Right atrium auricular region (tissue), 2 donors: ENCODE measurements around the gene UGCG. TPM values are rescaled to one million over a fixed set of nuclear protein-coding genes. Genes with fewer than 3 reads are reported as not detected.
"Not testable (repeated sequence)": the region's sequence is repeated elsewhere in the genome, so short reads cannot be mapped to it uniquely, and the experiment has no call there.

Experiments
- DNase-seq: peaks from one replicate; pipeline ENCODE4 v3.0.0-alpha.2; 2019; ENCODE audit warnings: low spot score
- H3K27ac ChIP-seq, 2 donors: fragments of 200-600 bp; sonication (generic); 1 replicate in 1 of 2; 2 replicates in 1 of 2; pipeline ENCODE4 v1.5.1; 2016 to 2019
- H3K27me3 ChIP-seq, 2 donors: fragments of 200-600 bp; sonication (generic); one replicate each; pipeline versions ENCODE4 v1.5.1 to v1.6.0; 2017 to 2019
- H3K36me3 ChIP-seq: fragments of 200-600 bp; sonication (generic); one replicate; pipeline ENCODE4 v1.5.1; 2016
- H3K4me1 ChIP-seq, 2 donors: fragments of 200-600 bp; sonication (generic); one replicate each; pipeline versions ENCODE4 v1.5.1 to v1.6.0; 2017 to 2019
- H3K4me3 ChIP-seq, 2 donors: fragments of 200-600 bp; sonication (generic); 1 replicate in 1 of 2; 2 replicates in 1 of 2; pipeline ENCODE4 v1.5.1; 2017 to 2019; ENCODE audit warnings: mild to moderate bottlenecking in 1 of 2, moderate library complexity in 1 of 2
- H3K9me3 ChIP-seq, 2 donors: fragments of 200-600 bp; sonication (generic); one replicate each; pipeline ENCODE4 v1.5.1; 2019
- CTCF ChIP-seq, 2 donors: fragments of 200-600 bp; sonication (generic); IDR thresholded peaks; one replicate each; pipeline ENCODE4 v1.5.1; 2019; ENCODE audit warnings: antibody characterized with exemption in 2 of 2
- total RNA-seq, 2 donors: library from RNA; depleted of rRNA; stranded (reverse); fragments of >200 nt; gene quantifications; one replicate each; pipeline ENCODE4 v1.1.0, GENCODE V29; 2016

UGCG gene
- total RNA-seq, 2 donors from 2014 or later, result 10.3 to 10.8 TPM

GRCh38 chr9:111870774-111871498, 25.7 kb upstream of the UGCG start:
- Histone ChIP-seq H3K36me3 (no peaks in the 10 kb centered on the region), H3K9me3 (no peaks in the 10 kb centered on the region), H3K4me1 (no peaks in the 10 kb centered on the region), H3K27me3 (no peaks in the 10 kb centered on the region), H3K27ac (no peak overlapping the region), H3K4me3 (no peak overlapping the region)
- no peak for DNase-seq
- TF ChIP-seq CTCF (IDR thresholded peaks at IDR 0.05), result no peak

GRCh38 chr9:111871499-111871855, 25.1 kb upstream of the UGCG start:
- H3K27me3 ChIP-seq, result no peaks in the 10 kb centered on the region
- no peak for DNase-seq
- no peak for TF ChIP-seq CTCF (IDR thresholded peaks at IDR 0.05)
- no peaks in the 10 kb centered on the region for H3K36me3 ChIP-seq
- H3K4me1 ChIP-seq, result no peaks in the 10 kb centered on the region
- no peak overlapping the region for H3K4me3 ChIP-seq
- no peak overlapping the region for H3K27ac ChIP-seq
- H3K9me3 ChIP-seq, result no peaks in the 10 kb centered on the region

GRCh38 chr9:111872886-111873285, 23.7 kb upstream of the UGCG start:
- DNase-seq, result no peak
- Histone ChIP-seq H3K9me3 (no peaks in the 10 kb centered on the region), H3K4me3 (no peak overlapping the region), H3K36me3 (no peaks in the 10 kb centered on the region), H3K27ac (no peak overlapping the region), H3K27me3 (no peaks in the 10 kb centered on the region), H3K4me1 (no peaks in the 10 kb centered on the region)
- TF ChIP-seq CTCF (IDR thresholded peaks at IDR 0.05), result no peak

- H3K27me3 ChIP-seq, result no peaks in the 10 kb centered on the region
- no peak for DNase-seq
- H3K4me3 ChIP-seq, result no peak overlapping the region
- H3K4me1 ChIP-seq, result no peaks in the 10 kb centered on the region
- TF ChIP-seq CTCF (IDR thresholded peaks at IDR 0.05), result no peak
- no peaks in the 10 kb centered on the region for H3K9me3 ChIP-seq
- H3K27ac ChIP-seq, result no peak overlapping the region
- no peaks in the 10 kb centered on the region for H3K36me3 ChIP-seq
Measured at GRCh38 chr9:111873901-111874300, 22.7 kb upstream of the UGCG start.

- no peaks in the 10 kb centered on the region for H3K4me1 ChIP-seq
- DNase-seq, result no peak
- no peak overlapping the region for H3K27ac ChIP-seq
- H3K27me3 ChIP-seq, result no peaks in the 10 kb centered on the region
- H3K36me3 ChIP-seq, result no peaks in the 10 kb centered on the region
- H3K4me3 ChIP-seq, result no peak overlapping the region
- no peak for TF ChIP-seq CTCF (IDR thresholded peaks at IDR 0.05)
- H3K9me3 ChIP-seq, result no peaks in the 10 kb centered on the region
Measured at GRCh38 chr9:111874500-111874899, 22.1 kb upstream of the UGCG start.

GRCh38 chr9:111875291-111875690, 21.3 kb upstream of the UGCG start:
- not testable (repeated sequence) for H3K36me3 ChIP-seq, H3K9me3 ChIP-seq, DNase-seq, H3K4me1 ChIP-seq, H3K27me3 ChIP-seq, H3K4me3 ChIP-seq, H3K27ac ChIP-seq

- not testable (repeated sequence) for H3K36me3 ChIP-seq, H3K27ac ChIP-seq, H3K4me3 ChIP-seq, H3K27me3 ChIP-seq, H3K9me3 ChIP-seq, H3K4me1 ChIP-seq, DNase-seq
Measured at GRCh38 chr9:111875691-111876090, 20.9 kb upstream of the UGCG start.
